ENCODE results near the gene ARHGAP15. TPM values are rescaled to one million over a fixed set of nuclear protein-coding genes. Genes with fewer than 3 reads are reported as not detected.

Gene ARHGAP15
- total RNA-seq, 1 experiment from 2014 or later: 0.42 TPM

- no TSS peak for BruUV-seq (replicated peaks)
- POLR2A ChIA-PET: no interaction called here
- no peaks in the 10 kb centered on the region for H4K20me1 ChIP-seq (ENCODE audit: insufficient read depth)
- RAD21 ChIA-PET (ENCODE audit: low non-redundant PET in 1 of 2, low total read pairs in 2 of 2, uncharacterized antibody in 2 of 2, unreplicated experiment in 2 of 2): no interaction called here
- no peaks in the 10 kb centered on the region for H3K36me3 ChIP-seq (ENCODE audit: control insufficient read depth in 1 of 2, insufficient read depth in 2 of 2, low read length in 2 of 2)
- ATAC-seq: no peak
- CTCF ChIA-PET: no interaction called here
- no peaks in the 10 kb centered on the region for H3K9me2 ChIP-seq (ENCODE audit: insufficient read depth)
- H3K4me3 ChIP-seq (replicated peaks in 1 of 2; ENCODE audit: low read depth in 1 of 2, low read length in 2 of 2): no peak overlapping the region
- H2AFZ ChIP-seq (ENCODE audit: low read depth, low read length, poor library complexity, severe bottlenecking): no peak overlapping the region
- no peak overlapping the region for H3K4me2 ChIP-seq (ENCODE audit: low read length)
- H3K9ac ChIP-seq (ENCODE audit: low read length): no peak overlapping the region
- no peaks in the 10 kb centered on the region for H3K27me3 ChIP-seq (ENCODE audit: insufficient read depth, low read length)
- H3K79me2 ChIP-seq (ENCODE audit: insufficient read depth, low read length): no peaks in the 10 kb centered on the region
- DNase-seq (ENCODE audit: low read depth, low spot score): no peak
- H3K4me1 ChIP-seq (ENCODE audit: control insufficient read depth in 1 of 2, insufficient read depth in 2 of 2, low read length in 2 of 2): no peaks in the 10 kb centered on the region
- TF ChIP-seq ZNF274 (IDR thresholded peaks at IDR 0.05; ENCODE audit: low read depth, low read length) (no peak), ZFX (IDR thresholded peaks at IDR 0.05) (no peak), EGR1 (IDR thresholded peaks at IDR 0.05; ENCODE audit: low read depth) (no peak), EZH2 (IDR thresholded peaks at IDR 0.05) (no peak), MAX (IDR thresholded peaks at IDR 0.05) (no peak), CTCF (IDR thresholded peaks at IDR 0.05 in 2 of 3, conservative IDR thresholded peaks at IDR 0.05 in 1 of 3; ENCODE audit: borderline replicate concordance in 1 of 3, insufficient read depth in 1 of 3, low read depth in 2 of 3, low read length in 2 of 3) (no peak), SP1 (IDR thresholded peaks at IDR 0.05; ENCODE audit: low read depth) (no peak), JUND (IDR thresholded peaks at IDR 0.05) (no peak), REST (IDR thresholded peaks at IDR 0.05; ENCODE audit: low read depth) (no peak), POLR2A (IDR thresholded peaks at IDR 0.05; ENCODE audit: borderline replicate concordance, extremely low read depth, insufficient read depth, insufficient read length) (no peak), POLR2AphosphoS5 (IDR thresholded peaks at IDR 0.05; ENCODE audit: low read depth, low read length) (no peak), FOSL1 (IDR thresholded peaks at IDR 0.05; ENCODE audit: low read depth) (no peak), YY1 (IDR thresholded peaks at IDR 0.05; ENCODE audit: extremely low read depth, insufficient replicate concordance, low read depth, low read length) (no peak), EZH2phosphoT487 (IDR thresholded peaks at IDR 0.05; ENCODE audit: borderline replicate concordance) (no peak), RAD21 (IDR thresholded peaks at IDR 0.05; ENCODE audit: low read depth) (no peak), TCF7L2 (IDR thresholded peaks at IDR 0.05; ENCODE audit: borderline replicate concordance, extremely low read depth, insufficient read depth, insufficient read length) (no peak)
- no peak overlapping the region for H3K27ac ChIP-seq (ENCODE audit: low read depth, low read length)
- intact Hi-C loops (cut with micrococcal nuclease): no loop called here
- no peaks in the 10 kb centered on the region for H3K9me3 ChIP-seq (ENCODE audit: control insufficient read depth in 1 of 2, insufficient read depth in 1 of 2, low read depth in 1 of 2, low read length in 2 of 2)
Measured at GRCh38 chr2:143745060-143745459, 615.8 kb downstream of the ARHGAP15 start.
